ENCODE measurements around the gene SREBF2. TPM values are rescaled to one million over a fixed set of nuclear protein-coding genes. Genes with fewer than 3 reads are reported as not detected.

The SREBF2 gene
- total RNA-seq, 1 experiment from 2014 or later, result 150 TPM

GRCh38 chr22:41857155-41857859 lies 24.4 kb downstream of the SREBF2 start:
- no TSS peak for BruUV-seq (replicated peaks)
- H3K4me1 ChIP-seq, result peaks cover 36% of the 10 kb centered on the region

GRCh38 chr22:41857860-41858199 lies 24.9 kb downstream of the SREBF2 start:
- Mint-ChIP-seq H3K36me3 (ENCODE audit: insufficient read depth, unreplicated experiment) (peaks cover 14% of the 10 kb centered on the region), H3K27me3 (ENCODE audit: insufficient read depth, unreplicated experiment) (no peaks in the 10 kb centered on the region), H3K4me1 (ENCODE audit: low read depth, unreplicated experiment) (peaks cover 19% of the 10 kb centered on the region), H3K9me3 (ENCODE audit: unreplicated experiment) (no peaks in the 10 kb centered on the region), H3K27ac (ENCODE audit: unreplicated experiment) (peak overlapping the region; percentile 74), H3K4me3 (ENCODE audit: unreplicated experiment) (no peak overlapping the region)
- Histone ChIP-seq H3K4me1 (peaks cover 36% of the 10 kb centered on the region), H3K9me3 (no peaks in the 10 kb centered on the region), H3K4me3 (ENCODE audit: low read depth, low read length) (no peak overlapping the region), H3K27me3 (replicated peaks; ENCODE audit: control insufficient read depth, insufficient read depth, low read length) (no peaks in the 10 kb centered on the region), H3K36me3 (ENCODE audit: control insufficient read depth, insufficient read depth, low read length) (peaks cover 2% of the 10 kb centered on the region)
- ChIA-PET POLR2A (no interaction called here), CTCF (interaction anchor here (0.6 to 1.6 kb wide), 6 partner anchors 11 to 307 kb away, joined by 3 to 8 read pairs (median 4); no protein-coding TSS in a partner anchor)
- intact Hi-C loops (cut with micrococcal nuclease; ENCODE audit: unreplicated experiment), result loop anchor here (5.0 kb wide), 1 partner anchor 36 kb away; no protein-coding TSS in a partner anchor
- TF ChIP-seq CTCF (IDR thresholded peaks at IDR 0.05; ENCODE audit: insufficient read depth in 1 of 2, low read depth in 1 of 2, low read length in 1 of 2, severe bottlenecking in 1 of 2, unreplicated experiment in 1 of 2), result no peak
- BruUV-seq (replicated peaks), result TSS peak; percentile 9
- no peak for DNase-seq

More at GRCh38 chr22:41857155-41857859, 24.4 kb downstream of the SREBF2 start:
- Mint-ChIP-seq H3K4me1 (ENCODE audit: low read depth, unreplicated experiment) (peaks cover 22% of the 10 kb centered on the region), H3K36me3 (ENCODE audit: insufficient read depth, unreplicated experiment) (peaks cover 17% of the 10 kb centered on the region), H3K4me3 (ENCODE audit: unreplicated experiment) (no peak overlapping the region), H3K9me3 (ENCODE audit: unreplicated experiment) (no peaks in the 10 kb centered on the region), H3K27me3 (ENCODE audit: insufficient read depth, unreplicated experiment) (no peaks in the 10 kb centered on the region), H3K27ac (ENCODE audit: unreplicated experiment) (peak overlapping the region; percentile 74)
- ChIA-PET POLR2A (no interaction called here), CTCF (interaction anchor here (0.6 to 1.6 kb wide), 8 partner anchors 10 to 307 kb away, joined by 3 to 8 read pairs (median 4); partner anchors contain the start of gene SREBF2)
- Histone ChIP-seq H3K9me3 (no peaks in the 10 kb centered on the region), H3K4me3 (ENCODE audit: low read depth, low read length) (no peak overlapping the region), H3K36me3 (ENCODE audit: control insufficient read depth, insufficient read depth, low read length) (peaks cover 2% of the 10 kb centered on the region), H3K27me3 (replicated peaks; ENCODE audit: control insufficient read depth, insufficient read depth, low read length) (no peaks in the 10 kb centered on the region)
- DNase-seq, result peak; percentile 61 to 71
- TF ChIP-seq CTCF (IDR thresholded peaks at IDR 0.05; ENCODE audit: insufficient read depth in 1 of 2, low read depth in 1 of 2, low read length in 1 of 2, severe bottlenecking in 1 of 2, unreplicated experiment in 1 of 2), result peak; percentile 42 to 59
- intact Hi-C loops (cut with micrococcal nuclease; ENCODE audit: unreplicated experiment), result loop anchor here (5.0 kb wide), 1 partner anchor 35 kb away; no protein-coding TSS in a partner anchor

GRCh38 chr22:41862160-41862529 lies 29.2 kb downstream of the SREBF2 start:
- no peaks in the 10 kb centered on the region for H3K9me3 ChIP-seq
- ChIA-PET POLR2A (interaction anchor here (2.2 kb wide), 1 partner anchor 30 kb away, joined by 10 read pairs; the partner anchor contains the start of gene SREBF2), CTCF (interaction anchor here (0.6 to 2.5 kb wide), 4 partner anchors 62 to 165 kb away, joined by 3 to 13 read pairs (median 4); partner anchors contain the start of gene CCDC134)
- H3K4me1 Mint-ChIP-seq (ENCODE audit: low read depth, unreplicated experiment), result peaks cover 22% of the 10 kb centered on the region
- H3K36me3 ChIP-seq (ENCODE audit: control insufficient read depth, insufficient read depth, low read length), result no peaks in the 10 kb centered on the region; the same call in none of the 2 replicates
- intact Hi-C loops (cut with micrococcal nuclease; ENCODE audit: unreplicated experiment), result no loop called here
- DNase-seq, result no peak
- no peak overlapping the region for H3K4me3 ChIP-seq (ENCODE audit: low read depth, low read length)
- no peak overlapping the region for H3K4me3 Mint-ChIP-seq (ENCODE audit: unreplicated experiment)
- no peaks in the 10 kb centered on the region for H3K9me3 Mint-ChIP-seq (ENCODE audit: unreplicated experiment)
- no peaks in the 10 kb centered on the region for H3K27me3 ChIP-seq (replicated peaks; ENCODE audit: control insufficient read depth, insufficient read depth, low read length)
- H3K27me3 Mint-ChIP-seq (ENCODE audit: insufficient read depth, unreplicated experiment), result no peaks in the 10 kb centered on the region
- peaks cover 32% of the 10 kb centered on the region for H3K36me3 Mint-ChIP-seq (ENCODE audit: insufficient read depth, unreplicated experiment)
- no peak for TF ChIP-seq CTCF (IDR thresholded peaks at IDR 0.05; ENCODE audit: insufficient read depth in 1 of 2, low read depth in 1 of 2, low read length in 1 of 2, severe bottlenecking in 1 of 2, unreplicated experiment in 1 of 2)
- H3K27ac Mint-ChIP-seq (ENCODE audit: unreplicated experiment), result no peak overlapping the region
- BruUV-seq (replicated peaks), result no TSS peak
- peaks cover 19% of the 10 kb centered on the region; the same call in 1 of the 2 replicates for H3K4me1 ChIP-seq

Measured in Caco-2 (cell line).